Effector CD8-positive, alpha-beta T cell (primary cell): ENCODE measurements around the gene TFDP2.
"Not testable (repeated sequence)": the region's sequence is repeated elsewhere in the genome, so short reads cannot be mapped to it uniquely, and the experiment has no call there.

Source experiments
- DNase-seq: peaks from one replicate; lab custom pipeline; 2025; lab: John Stamatoyannopoulos, UW

The TFDP2 gene

GRCh38 chr3:142075656-142076055 lies 73.7 kb downstream of the TFDP2 start:
- DNase-seq: not testable (repeated sequence)

DNA sequence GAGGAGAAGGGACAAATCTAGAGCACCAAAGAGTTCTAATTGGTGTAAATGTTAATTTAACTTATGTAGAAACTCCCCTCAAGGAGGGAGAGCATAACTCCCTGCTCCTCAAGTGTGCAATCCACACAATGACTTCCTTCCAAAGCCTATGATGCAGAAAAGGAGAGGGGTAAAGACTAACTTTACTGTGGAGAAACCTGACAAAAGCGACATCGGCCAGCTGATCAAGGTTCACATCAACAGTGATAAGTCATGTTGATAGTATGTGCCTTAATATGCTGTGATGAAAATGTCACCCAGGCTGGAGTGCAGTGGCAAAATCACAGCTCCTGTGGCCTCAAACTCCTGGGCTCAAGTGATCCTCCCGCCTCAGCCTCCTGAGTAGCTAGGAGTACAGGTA lies 76.5 kb downstream of the TFDP2 start:
- DNase-seq: no peak

- DNase-seq: no peak
Measured at GRCh38 chr3:142065932-142066331, 83.4 kb downstream of the TFDP2 start.

DNA sequence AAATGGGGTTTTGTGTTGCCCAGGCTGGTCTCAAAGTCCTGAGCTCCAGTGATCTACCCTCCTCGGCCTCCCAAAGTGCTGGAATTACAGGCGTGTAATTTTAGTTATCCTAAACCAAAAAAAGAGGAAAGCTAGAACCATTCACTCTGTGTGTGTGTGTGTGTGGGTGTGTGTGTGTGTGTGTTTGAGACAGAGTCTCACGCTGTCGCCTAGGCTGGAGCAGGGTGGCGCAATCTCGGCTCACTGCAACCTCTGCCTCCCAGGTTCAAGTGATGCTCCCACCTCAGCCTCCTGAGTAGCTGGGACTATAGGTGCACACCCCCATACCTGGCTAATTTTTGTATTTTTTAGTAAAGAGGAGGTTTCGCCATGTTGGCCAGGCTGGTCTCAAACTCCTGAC lies 84.0 kb downstream of the TFDP2 start:
- no peak for DNase-seq

DNA sequence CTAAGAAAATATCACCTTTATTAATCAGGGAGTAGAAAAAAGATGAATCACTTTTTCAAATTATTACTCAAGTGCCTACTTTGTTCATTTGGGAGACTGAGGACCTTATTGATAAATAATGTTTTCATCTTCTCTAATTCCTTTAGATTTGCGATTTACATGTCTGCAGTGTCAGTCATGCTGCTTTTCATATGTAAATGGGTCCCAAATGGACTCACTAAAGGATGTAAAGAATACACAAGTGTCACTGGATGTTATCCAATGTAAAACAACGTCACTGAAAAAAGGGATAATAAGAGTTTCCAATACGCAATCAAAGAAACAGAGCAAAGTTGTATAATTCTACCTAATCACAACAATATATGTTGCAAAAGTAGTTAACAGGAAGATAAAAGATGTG lies 84.9 kb downstream of the TFDP2 start:
- no peak for DNase-seq

GRCh38 chr3:142057331-142057725 lies 92.0 kb downstream of the TFDP2 start:
- no peak for DNase-seq

- DNase-seq: no peak
Measured at GRCh38 chr3:142056656-142057330, 92.6 kb downstream of the TFDP2 start.

- no peak for DNase-seq
Measured at GRCh38 chr3:142053835-142054234, 95.5 kb downstream of the TFDP2 start.

DNA sequence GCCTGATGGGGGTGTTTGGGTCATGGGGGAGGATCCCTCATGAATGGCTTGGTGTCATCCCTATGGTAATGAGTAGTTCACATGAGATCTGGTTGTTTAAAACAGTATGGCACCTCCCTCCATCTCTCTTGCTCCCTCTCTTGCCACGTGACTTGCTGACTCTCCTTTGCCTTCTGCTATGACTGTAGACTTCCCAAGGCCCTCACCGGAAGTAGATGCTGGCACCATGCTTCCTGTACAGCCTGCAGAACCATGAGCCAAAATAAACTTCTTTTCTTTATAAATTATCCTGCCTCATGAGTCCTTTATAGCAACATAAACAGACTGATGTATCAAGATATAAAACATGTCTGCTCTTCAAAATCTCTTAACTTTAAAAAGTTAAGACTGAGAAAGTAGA lies 96.1 kb downstream of the TFDP2 start:
- DNase-seq: no peak

DNA sequence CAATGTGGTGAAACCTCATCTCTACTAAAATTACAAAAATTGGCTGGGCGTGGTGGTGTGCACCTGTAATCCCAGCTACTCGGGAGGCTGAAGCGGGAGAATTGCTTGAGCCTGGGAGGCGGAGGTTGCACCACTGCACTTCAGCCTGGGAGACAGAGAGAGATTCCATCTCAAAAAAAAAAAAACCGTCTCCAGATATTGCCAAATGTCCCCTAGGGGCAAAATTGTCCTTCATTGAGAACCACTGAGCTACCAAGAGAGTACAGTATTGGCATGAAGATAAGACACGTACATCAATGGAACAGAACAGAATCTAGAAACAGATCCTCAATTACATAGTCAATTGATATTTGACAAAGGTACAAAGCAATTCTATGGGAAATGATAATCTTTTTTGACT lies 98.0 kb downstream of the TFDP2 start:
- DNase-seq: no peak

DNA sequence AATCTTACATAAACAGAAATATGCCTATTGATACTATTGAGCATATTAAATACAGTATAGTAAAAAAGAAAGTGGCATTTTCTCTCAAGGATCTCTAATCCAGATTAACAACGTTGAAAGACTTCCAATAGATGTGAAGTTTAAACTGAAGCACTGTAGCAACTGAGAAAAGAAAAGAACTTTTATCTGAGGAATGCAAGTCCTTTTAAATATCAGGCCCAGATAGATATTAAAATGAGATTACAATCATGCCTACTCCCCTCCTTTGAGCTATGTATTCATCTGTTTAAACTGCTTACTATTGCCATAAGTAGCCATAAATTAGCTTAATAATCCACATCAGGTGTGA lies 102.3 kb downstream of the TFDP2 start:
- DNase-seq: no peak

- DNase-seq: no peak
Measured at GRCh38 chr3:142046320-142047020, 102.9 kb downstream of the TFDP2 start.

GRCh38 chr3:142040941-142041491 lies 108.3 kb downstream of the TFDP2 start:
- no peak for DNase-seq

- no peak for DNase-seq
Measured at GRCh38 chr3:142035308-142035922, 113.9 kb downstream of the TFDP2 start.

DNA sequence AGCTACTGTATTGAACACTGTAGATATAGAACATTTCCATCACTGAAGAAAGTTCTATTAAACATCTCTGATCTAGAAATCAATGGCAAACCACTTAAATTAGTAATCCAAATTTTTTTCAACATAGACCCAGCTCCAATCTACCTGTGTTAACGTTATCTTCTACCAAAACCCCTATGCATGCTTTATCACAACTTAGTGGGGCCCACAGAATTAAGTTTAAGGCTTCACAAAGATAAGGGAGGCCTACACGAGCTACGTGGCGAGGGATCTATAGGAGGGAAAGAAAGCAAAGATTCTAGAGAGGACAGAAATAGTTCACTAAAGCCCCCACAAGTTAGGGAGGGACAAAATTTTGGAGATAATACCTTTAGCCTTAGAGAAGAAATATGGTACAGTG lies 116.1 kb downstream of the TFDP2 start:
- DNase-seq: no peak

GRCh38 chr3:142031575-142031974 lies 117.8 kb downstream of the TFDP2 start:
- no peak for DNase-seq

- no peak for DNase-seq
Measured at GRCh38 chr3:142029791-142030190, 119.6 kb downstream of the TFDP2 start.

DNA sequence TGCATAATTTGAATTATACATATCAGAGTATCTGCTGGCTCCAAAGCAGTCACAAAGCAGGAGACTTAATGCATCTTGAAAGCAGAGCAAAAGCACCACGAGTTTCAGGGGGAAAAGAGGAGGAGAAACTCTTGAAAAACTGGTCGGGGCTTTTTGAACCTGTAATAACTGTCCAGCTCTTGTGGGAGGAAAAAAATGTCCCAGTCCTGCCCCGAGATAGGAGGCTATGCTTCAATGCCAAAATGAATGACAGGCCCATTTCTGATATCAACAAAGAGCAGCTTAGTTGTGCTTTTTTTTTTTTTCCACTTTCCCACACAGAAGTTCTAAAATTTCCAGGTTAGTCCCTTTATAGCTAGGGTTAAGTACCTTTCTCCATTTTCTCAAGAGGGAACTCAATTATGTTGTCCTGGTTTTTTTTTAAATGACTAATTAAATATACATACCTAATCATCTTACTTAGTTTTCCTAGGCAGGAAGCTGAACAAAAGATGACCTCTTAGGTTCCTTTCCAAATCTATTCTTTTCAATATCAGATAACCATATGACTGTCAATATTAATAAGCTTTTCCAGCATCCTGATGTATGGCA lies 120.2 kb downstream of the TFDP2 start:
- no peak for DNase-seq

DNA sequence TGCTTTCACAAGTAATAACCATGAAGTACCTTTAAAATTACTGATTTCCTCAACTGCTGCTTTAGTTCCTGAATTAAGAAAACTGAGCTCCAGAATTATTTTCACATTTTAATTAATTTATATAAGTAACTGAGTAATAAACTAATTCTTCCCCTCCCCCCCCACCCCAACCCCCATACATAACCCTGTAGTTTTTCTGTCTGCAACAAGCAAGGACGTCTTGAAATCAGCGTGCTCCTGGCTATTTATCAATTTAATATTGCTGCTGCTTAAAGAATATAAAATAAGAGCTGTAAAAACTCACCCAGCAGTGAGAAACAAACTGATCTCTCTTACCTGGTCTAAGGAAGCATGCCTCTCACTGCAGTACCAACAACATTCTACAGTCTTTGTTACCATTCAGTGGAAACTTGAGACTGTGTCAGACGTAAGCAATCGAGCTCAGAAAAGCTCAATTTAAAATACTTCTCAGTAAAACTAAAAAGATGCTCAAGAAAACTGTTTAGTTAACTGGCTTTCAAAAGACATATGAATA lies 121.0 kb downstream of the TFDP2 start:
- DNase-seq: no peak

DNA sequence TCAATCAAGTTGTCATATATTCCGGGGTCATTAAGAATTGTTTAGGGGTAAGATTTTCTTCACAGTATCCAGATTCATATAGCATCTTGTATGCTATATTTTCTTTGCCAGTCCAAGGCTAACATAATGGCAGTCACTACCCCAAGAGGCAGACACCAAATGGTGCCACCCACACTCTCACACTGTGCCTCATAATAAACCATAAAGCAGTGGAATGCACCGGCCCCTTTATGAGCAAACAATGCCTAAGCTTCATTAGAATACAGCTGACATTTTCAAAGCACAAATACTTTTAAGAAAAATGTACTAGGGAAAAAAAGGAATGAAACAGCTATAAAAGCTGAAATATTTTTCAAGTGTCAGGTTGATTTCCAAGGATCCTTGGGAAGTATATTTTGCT lies 121.6 kb downstream of the TFDP2 start:
- no peak for DNase-seq

- DNase-seq: no peak
Measured at GRCh38 chr3:142027300-142027699, 122.0 kb downstream of the TFDP2 start.

GRCh38 chr3:142026333-142026732 lies 123.0 kb downstream of the TFDP2 start:
- DNase-seq: no peak

- DNase-seq: no peak
Measured at GRCh38 chr3:142022381-142022780, 127.0 kb downstream of the TFDP2 start.
